T-helper 17 cell (primary cell): Measurements from ENCODE around the gene WASHC2A. TPM values are rescaled to one million over a fixed set of nuclear protein-coding genes. Genes with fewer than 3 reads are reported as not detected.
"Not testable (repeated sequence)": the region's sequence is repeated elsewhere in the genome, so short reads cannot be mapped to it uniquely, and the experiment has no call there.

Experiments
- ATAC-seq: fragments of 150-1000 bp; cut with Tn5 transposase; 2 replicates; pipeline ENCODE4 v1.10.0; 2021; ENCODE audit warnings: mild to moderate bottlenecking, moderate library complexity
- DNase-seq, 3 donors: peaks; one replicate each; pipeline versions ENCODE4 v3.0.0 to v3.0.0-alpha.2; 2020 to 2021
- H3K9me3 ChIP-seq: one replicate; pipeline ENCODE4 v1.7.0; 2013; ENCODE audit warnings: low read length, mild to moderate bottlenecking; ENCODE audit not compliant: control insufficient read depth, poor library complexity, severe bottlenecking
- H3K27ac Mint-ChIP-seq: one replicate; pipeline ENCODE4 v1.8.0; 2022; ENCODE audit warnings: mild to moderate bottlenecking, moderate library complexity, mixed read lengths
- H3K27me3 Mint-ChIP-seq: one replicate; pipeline ENCODE4 v1.8.0; 2022; ENCODE audit warnings: mixed read lengths
- H3K36me3 Mint-ChIP-seq: one replicate; pipeline ENCODE4 v1.8.0; 2022; ENCODE audit warnings: low read depth, mixed read lengths
- H3K4me1 Mint-ChIP-seq: one replicate; pipeline ENCODE4 v1.8.0; 2022; ENCODE audit warnings: mild to moderate bottlenecking, mixed read lengths
- H3K4me3 Mint-ChIP-seq: one replicate; pipeline ENCODE4 v1.8.0; 2022; ENCODE audit warnings: mild to moderate bottlenecking, moderate library complexity, mixed read lengths
- total RNA-seq, 4 donors: library from RNA in 2 of 4; stranded (reverse) in 2 of 4; gene quantifications; one replicate each; pipeline ENCODE4 v1.2.3 and lab custom pipeline; 2022 to 2026

The WASHC2A gene
- total RNA-seq, 2 donors from 2014 or later, result 48.5 to 56.3 TPM

DNA sequence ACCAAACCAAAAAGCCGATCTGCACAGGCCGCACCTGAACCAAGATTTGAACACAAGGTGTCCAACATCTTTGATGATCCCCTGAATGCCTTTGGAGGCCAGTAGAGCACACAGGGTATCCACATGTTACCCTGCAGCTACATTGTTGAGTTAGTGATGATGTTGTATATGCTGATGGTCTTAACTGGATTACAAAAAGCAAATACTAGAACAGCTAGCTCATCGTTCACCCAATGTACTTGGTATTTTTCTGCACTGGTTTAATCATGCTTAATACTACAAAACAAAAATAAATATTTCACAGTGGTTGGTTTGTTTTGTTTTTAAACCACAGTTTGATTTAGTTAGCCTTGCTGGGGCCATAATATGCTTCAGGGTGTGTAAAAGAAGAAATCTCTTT lies 65.1 kb downstream of the WASHC2A start:
- H3K36me3 Mint-ChIP-seq, H3K27ac Mint-ChIP-seq, ATAC-seq: not testable (repeated sequence)

DNA sequence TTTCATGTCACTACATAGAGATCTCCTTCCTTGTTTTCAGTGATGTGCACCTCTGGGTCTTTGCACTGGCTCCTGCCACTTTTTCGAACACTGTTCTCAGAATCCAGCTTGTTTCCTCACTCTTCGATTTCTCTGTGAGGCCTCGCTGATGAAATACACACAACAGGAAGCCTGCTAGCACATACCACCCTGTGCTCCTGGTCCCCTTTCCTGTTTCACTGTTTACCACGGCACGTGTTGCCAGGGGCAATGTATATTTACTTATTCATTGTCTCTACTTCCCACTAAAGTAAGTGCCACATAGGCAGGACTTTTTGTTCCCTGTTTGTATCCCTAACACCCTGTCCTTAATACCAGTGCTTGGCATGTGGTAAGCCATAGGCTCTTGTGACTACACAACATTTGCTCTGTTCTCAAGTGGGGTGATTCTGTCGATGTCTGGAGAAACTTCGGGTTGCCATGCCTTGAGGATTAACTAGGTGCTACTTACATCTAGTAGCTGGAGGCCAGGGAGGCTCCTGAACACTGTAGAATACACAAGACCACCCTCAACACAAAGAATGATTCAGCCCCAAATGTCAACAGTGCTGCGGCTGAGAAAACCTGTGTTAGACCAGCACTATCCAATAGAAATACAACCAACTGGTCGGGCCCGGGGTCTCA lies 75.9 kb downstream of the WASHC2A start:
- H3K36me3 Mint-ChIP-seq, H3K27me3 Mint-ChIP-seq, H3K27ac Mint-ChIP-seq, DNase-seq, H3K9me3 ChIP-seq, H3K4me1 Mint-ChIP-seq, H3K4me3 Mint-ChIP-seq, ATAC-seq: not testable (repeated sequence)

More for the DNA sequence above, 65.1 kb downstream of the WASHC2A start:
- not testable (repeated sequence) for DNase-seq, H3K4me1 Mint-ChIP-seq, H3K4me3 Mint-ChIP-seq, H3K9me3 ChIP-seq, H3K27me3 Mint-ChIP-seq

DNA sequence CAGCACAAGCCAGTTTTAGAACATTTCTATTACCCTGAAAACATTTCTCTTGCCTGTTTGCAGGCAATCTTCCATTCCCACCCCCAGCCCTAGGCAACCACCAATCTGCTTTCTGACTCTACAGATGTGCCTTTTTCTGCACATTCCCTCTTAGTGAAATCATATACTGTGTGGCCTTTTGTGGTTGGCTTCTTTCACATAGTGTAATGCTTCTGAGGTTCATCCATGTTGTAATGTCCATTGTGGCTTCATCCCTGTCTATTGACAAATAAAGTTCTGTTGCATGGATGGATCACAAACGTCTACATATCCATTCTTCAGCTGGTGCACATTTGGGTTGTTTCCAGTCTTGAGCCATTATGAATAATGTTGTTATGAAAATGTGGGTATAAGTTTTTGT lies 77.8 kb downstream of the WASHC2A start:
- DNase-seq, H3K4me1 Mint-ChIP-seq, H3K9me3 ChIP-seq, H3K4me3 Mint-ChIP-seq, H3K27ac Mint-ChIP-seq, H3K36me3 Mint-ChIP-seq, ATAC-seq, H3K27me3 Mint-ChIP-seq: not testable (repeated sequence)

DNA sequence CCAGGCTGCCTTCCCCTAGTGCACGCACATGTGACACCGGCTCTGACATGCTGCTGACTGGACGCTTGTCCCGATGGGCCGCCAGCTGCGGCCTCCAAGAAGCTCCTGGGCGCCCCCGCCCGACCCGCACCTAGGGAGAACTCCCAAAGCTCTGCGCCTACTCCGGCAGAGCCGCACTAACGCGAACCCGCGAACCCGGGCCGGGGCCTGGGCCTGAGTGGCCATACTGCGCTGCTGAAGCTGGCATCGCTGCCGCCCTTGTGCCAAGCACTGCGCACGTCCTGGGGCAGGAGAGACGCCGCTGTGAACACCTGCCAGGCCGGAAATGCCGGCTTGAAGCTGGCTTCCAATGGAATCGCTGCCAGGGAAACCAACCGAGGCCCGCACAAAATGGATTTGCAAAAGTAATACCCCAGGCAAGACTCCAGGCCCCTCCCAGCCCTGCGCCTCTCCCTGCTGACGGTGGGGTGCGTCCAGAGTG lies 85.1 kb downstream of the WASHC2A start:
- Mint-ChIP-seq H3K4me3 (no peak overlapping the region), H3K27ac (no peak overlapping the region), H3K4me1 (no peaks in the 10 kb centered on the region), H3K36me3 (no peaks in the 10 kb centered on the region), H3K27me3 (peaks cover 19% of the 10 kb centered on the region)
- no peak for DNase-seq
- no peaks in the 10 kb centered on the region for H3K9me3 ChIP-seq
- ATAC-seq, result no peak

DNA sequence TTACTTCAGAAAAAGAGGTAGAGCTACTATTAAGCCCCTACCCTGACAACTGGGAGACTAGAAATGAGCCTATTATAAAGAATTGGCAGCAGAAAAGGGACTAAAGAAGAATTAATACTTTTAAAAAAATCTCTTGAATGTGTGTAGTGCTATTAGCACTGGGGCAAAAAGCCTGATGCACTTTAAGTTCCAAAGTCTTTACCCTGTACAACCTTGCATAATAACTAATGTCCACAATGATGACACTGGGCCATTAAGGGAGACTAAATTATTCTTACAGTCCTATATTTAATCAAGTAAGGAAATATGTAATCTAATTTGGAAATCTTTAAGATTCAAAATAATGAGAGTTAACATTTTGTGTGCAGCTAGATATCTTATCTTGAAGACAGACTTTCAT lies 90.1 kb downstream of the WASHC2A start:
- not testable (repeated sequence) for H3K27ac Mint-ChIP-seq, H3K4me3 Mint-ChIP-seq, H3K36me3 Mint-ChIP-seq, H3K9me3 ChIP-seq, DNase-seq, ATAC-seq, H3K4me1 Mint-ChIP-seq
- peaks cover 12% of the 10 kb centered on the region for H3K27me3 Mint-ChIP-seq

DNA sequence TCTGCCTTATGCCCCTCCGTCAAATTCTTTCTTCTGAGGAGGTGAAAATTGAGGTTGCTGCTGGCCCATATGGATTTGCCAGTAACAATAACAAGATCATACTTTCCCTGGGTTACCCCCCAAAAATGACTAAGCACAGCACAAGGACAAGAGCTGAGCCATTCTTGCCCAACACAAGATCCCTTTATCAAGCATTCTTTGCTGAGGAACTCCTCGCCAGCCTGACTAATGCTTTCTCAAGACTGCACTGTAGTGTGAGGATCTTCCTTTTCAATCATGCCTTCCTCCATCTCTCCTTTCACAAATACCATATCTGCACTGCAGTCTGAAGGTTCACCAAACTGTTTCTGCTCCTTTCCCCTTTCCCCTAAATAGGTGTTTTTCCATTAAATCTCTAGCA lies 92.1 kb downstream of the WASHC2A start:
- not testable (repeated sequence) for DNase-seq, H3K9me3 ChIP-seq, H3K4me1 Mint-ChIP-seq, H3K27ac Mint-ChIP-seq, H3K36me3 Mint-ChIP-seq, H3K27me3 Mint-ChIP-seq, H3K4me3 Mint-ChIP-seq, ATAC-seq

DNA sequence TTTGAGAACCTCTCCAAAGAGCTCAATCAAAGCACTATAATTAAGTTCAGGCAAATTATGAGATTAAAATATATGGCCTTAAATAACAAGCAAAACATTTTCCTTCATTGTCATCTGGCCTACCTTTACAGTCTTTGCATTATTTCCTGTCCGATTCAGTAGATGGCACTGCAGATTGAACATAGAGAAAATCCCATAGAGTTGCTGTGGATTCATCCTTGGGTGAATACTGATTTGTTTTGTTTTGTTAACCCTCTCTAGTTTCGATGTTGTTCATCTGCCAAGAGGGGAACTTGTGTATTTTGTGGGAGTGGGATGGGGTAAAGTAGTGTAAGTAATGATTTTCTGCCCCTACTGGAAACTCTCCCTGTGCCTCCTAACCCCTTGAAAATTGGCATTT lies 97.3 kb downstream of the WASHC2A start:
- not testable (repeated sequence) for H3K27ac Mint-ChIP-seq, ATAC-seq, H3K27me3 Mint-ChIP-seq, H3K4me3 Mint-ChIP-seq, H3K36me3 Mint-ChIP-seq, DNase-seq, H3K9me3 ChIP-seq, H3K4me1 Mint-ChIP-seq

DNA sequence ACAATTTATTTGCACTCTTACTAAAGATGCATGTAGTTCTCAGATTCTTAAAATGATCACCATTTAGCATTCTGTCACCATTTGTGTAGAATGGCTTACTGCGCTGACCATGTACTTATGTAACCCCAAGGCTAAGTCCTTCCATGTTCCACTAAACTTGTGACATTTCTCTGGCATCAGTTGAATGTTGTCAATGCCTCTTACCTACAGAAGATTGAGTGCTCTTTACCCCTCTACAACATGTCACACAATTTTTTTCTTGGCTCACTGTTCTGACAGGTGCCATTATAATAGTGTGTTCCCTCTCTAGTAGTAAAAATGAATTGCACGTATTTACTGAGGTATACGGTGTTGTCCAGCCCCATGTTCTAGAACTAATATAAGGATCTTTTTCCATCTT lies 100.1 kb downstream of the WASHC2A start:
- H3K27ac Mint-ChIP-seq, H3K9me3 ChIP-seq, H3K36me3 Mint-ChIP-seq, DNase-seq, H3K4me1 Mint-ChIP-seq, ATAC-seq, H3K4me3 Mint-ChIP-seq: not testable (repeated sequence)
- H3K27me3 Mint-ChIP-seq, result peaks cover 12% of the 10 kb centered on the region

DNA sequence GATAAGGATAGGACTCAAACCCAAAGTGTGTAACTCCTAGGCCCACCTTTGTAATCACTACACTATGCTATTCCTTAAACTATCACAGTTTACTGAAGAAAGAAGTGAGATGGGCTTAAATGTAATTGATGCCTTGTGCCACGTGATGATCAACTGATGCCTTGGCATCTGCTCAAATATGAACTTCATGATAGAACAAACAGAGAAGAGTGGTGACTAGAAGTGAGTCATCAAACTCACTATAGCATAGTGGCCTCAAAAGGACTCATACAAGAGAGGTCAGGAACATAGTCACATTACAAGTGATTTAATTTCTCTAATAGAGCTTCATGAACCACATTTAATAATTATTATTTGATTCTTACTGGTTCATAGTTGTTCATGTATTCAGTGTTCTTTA lies 101.8 kb downstream of the WASHC2A start:
- peaks cover 12% of the 10 kb centered on the region for H3K27me3 Mint-ChIP-seq
- H3K27ac Mint-ChIP-seq, H3K9me3 ChIP-seq, H3K36me3 Mint-ChIP-seq, H3K4me3 Mint-ChIP-seq, DNase-seq, ATAC-seq, H3K4me1 Mint-ChIP-seq: not testable (repeated sequence)

DNA sequence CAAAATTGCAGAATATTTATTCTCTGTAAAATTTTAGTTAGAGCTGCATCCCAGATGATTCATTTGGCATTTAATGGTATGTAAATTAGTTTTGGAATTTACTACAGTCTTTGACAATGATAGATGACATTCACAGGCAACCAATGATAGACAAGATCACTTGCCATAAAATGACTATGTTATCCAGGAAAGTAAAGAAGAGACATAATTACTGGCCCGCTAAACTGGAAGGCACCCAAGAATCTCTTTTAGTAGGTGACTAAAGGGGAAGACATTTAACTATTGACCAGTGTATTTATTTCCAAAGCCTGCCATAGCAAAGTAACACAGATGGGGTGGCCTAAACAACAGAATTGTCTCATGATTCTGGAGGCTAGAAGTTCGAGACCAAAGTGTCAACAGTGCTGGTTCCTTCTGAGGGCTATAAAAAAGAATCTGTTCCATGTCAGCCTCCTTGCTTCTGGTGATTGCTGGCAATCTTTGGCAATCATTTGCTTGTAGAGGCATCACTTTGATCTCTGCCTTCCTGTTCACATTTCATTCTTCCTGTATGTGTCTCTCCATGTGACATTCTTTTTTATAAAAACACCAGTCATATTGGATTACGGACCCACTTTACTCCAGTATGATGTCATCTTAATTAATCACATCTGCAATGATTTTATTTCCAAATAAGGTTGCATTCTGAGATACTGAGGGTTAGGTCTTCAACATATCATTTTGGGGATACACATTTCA lies 107.2 kb downstream of the WASHC2A start:
- not testable (repeated sequence) for ATAC-seq, H3K4me1 Mint-ChIP-seq, H3K4me3 Mint-ChIP-seq, H3K36me3 Mint-ChIP-seq, H3K9me3 ChIP-seq, H3K27ac Mint-ChIP-seq, H3K27me3 Mint-ChIP-seq, DNase-seq

Other genes starting within 250 kb of the WASHC2A start
- 10 to 100 TPM; 24.1 to 27.1 TPM for gene PARG, start 125.9 kb upstream of the WASHC2A start, total RNA-seq
- 10 to 100 TPM; 24.1 to 34.0 TPM for gene TIMM23B, start 125.9 kb upstream of the WASHC2A start, total RNA-seq
- 10 to 100 TPM; 18.5 to 18.6 TPM for gene AGAP6, start 79.5 kb upstream of the WASHC2A start, total RNA-seq
- 1 to 10 TPM; 1.0 to 2.5 TPM for gene ASAH2, start 183.6 kb downstream of the WASHC2A start, total RNA-seq